ENCODE measurements around the gene FMOD. TPM values are rescaled to one million over a fixed set of nuclear protein-coding genes. Genes with fewer than 3 reads are reported as not detected.

Gene FMOD
- total and polyA plus RNA-seq, 5 donors, result 35.9 to 91.6 (median 60.2) TPM

- DNase-seq (no peak), ATAC-seq (no peak)
- no peak overlapping the region for H3K4me3 ChIP-seq (ENCODE audit: low read length)
- H3K27me3 ChIP-seq (ENCODE audit: control insufficient read depth, insufficient read depth), result no peaks in the 10 kb centered on the region
- no peak overlapping the region for H3K27ac ChIP-seq (ENCODE audit: low read length)
- H3K4me1 ChIP-seq (ENCODE audit: control insufficient read depth, insufficient read depth, low read length), result peaks cover 6% of the 10 kb centered on the region
- 77% methylated on average over 6 of the region's 6 CpGs for WGBS
- intact Hi-C loops (cut with DNase I), result loop anchor here in 3 of 4 donors (5.0 to 10.0 kb wide), 3 partner anchors 73 to 343 kb away; partner anchors contain the start of gene OPTC (in 1 of the 3)
- H3K9me3 ChIP-seq (ENCODE audit: control insufficient read depth, low read length), result no peaks in the 10 kb centered on the region
These were observed 11.2 kb upstream of the FMOD start for GRCh38 chr1:203361945-203362719.

- Histone ChIP-seq H3K4me1 (ENCODE audit: control insufficient read depth, insufficient read depth, low read length) (peaks cover 6% of the 10 kb centered on the region), H3K27me3 (ENCODE audit: control insufficient read depth, insufficient read depth) (no peaks in the 10 kb centered on the region), H3K27ac (ENCODE audit: low read length) (no peak overlapping the region), H3K9me3 (ENCODE audit: control insufficient read depth, low read length) (no peaks in the 10 kb centered on the region), H3K4me3 (ENCODE audit: low read length) (no peak overlapping the region)
- intact Hi-C loops (cut with DNase I), result loop anchor here in 3 of 4 donors (5.0 to 10.0 kb wide), 3 partner anchors 74 to 344 kb away; partner anchors contain the start of gene OPTC (in 1 of the 3)
- WGBS, result 87% methylated on average over 10 of the region's 10 CpGs
- DNase-seq, result no peak
- ATAC-seq, result no peak
These were observed 9.7 kb upstream of the FMOD start for GRCh38 chr1:203360547-203361185.

- no peaks in the 10 kb centered on the region for H3K9me3 ChIP-seq (ENCODE audit: control insufficient read depth, low read length)
- H3K4me3 ChIP-seq (ENCODE audit: low read length), result no peak overlapping the region
- intact Hi-C loops (cut with DNase I), result no loop called here
- H3K4me1 ChIP-seq (ENCODE audit: control insufficient read depth, insufficient read depth, low read length), result peaks cover 7% of the 10 kb centered on the region
- ATAC-seq (no peak), DNase-seq (peak in 2 of 3 donors; percentile 52 to 81)
- H3K27me3 ChIP-seq (ENCODE audit: control insufficient read depth, insufficient read depth), result no peaks in the 10 kb centered on the region
- H3K27ac ChIP-seq (ENCODE audit: low read length), result no peak overlapping the region
These were observed 8.2 kb upstream of the FMOD start for GRCh38 chr1:203359010-203359571.

DNA sequence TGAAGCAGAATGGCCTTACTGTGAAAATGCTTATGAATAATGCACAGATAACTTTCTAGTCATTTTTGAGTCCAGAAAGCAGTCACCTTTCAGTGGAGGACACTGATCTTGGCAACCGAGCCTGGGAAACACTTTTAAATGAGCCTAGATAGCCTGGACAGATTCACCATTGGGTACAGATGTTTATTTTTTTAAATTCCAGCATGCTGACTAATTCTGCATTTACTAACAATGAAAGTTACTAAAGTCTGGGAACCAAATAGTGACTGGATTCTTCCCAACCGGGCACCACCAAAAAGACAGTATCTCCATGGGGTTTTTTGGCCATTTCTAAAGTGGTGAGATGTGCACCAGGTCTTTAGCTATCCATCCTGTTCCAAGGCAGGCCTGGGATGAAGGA is 3.3 kb upstream of the FMOD start:
- intact Hi-C loops (cut with DNase I), result loop anchor here in 1 of 4 donors (5.0 kb wide), 1 partner anchor 123 kb away; the partner anchor contains the start of gene PRELP
- Histone ChIP-seq H3K4me3 (ENCODE audit: low read length) (no peak overlapping the region), H3K27ac (ENCODE audit: low read length) (peak overlapping the region; percentile 38), H3K27me3 (ENCODE audit: control insufficient read depth, insufficient read depth) (no peaks in the 10 kb centered on the region), H3K9me3 (ENCODE audit: control insufficient read depth, low read length) (no peaks in the 10 kb centered on the region), H3K4me1 (ENCODE audit: control insufficient read depth, insufficient read depth, low read length) (peaks cover 9% of the 10 kb centered on the region)
- 60% methylated on average over 2 of the region's 2 CpGs for WGBS
- ATAC-seq (no peak), DNase-seq (no peak)

- Histone ChIP-seq H3K9me3 (ENCODE audit: control insufficient read depth, low read length) (no peaks in the 10 kb centered on the region), H3K4me1 (ENCODE audit: control insufficient read depth, insufficient read depth, low read length) (peaks cover 9% of the 10 kb centered on the region), H3K27ac (ENCODE audit: low read length) (no peak overlapping the region), H3K27me3 (ENCODE audit: control insufficient read depth, insufficient read depth) (no peaks in the 10 kb centered on the region), H3K4me3 (ENCODE audit: low read length) (no peak overlapping the region)
- intact Hi-C loops (cut with DNase I), result loop anchor here in 1 of 4 donors (5.0 kb wide), 1 partner anchor 124 kb away; the partner anchor contains the start of gene PRELP
- no peak for DNase-seq
- WGBS, result 74% methylated on average over 8 of the region's 8 CpGs
- no peak for ATAC-seq
These were observed 2.6 kb upstream of the FMOD start for GRCh38 chr1:203353486-203353885.

GRCh38 chr1:203349773-203350524 is 973 bp downstream of the FMOD start:
- no peak for DNase-seq
- ATAC-seq, result peak; percentile 20 to 55
- peaks cover 9% of the 10 kb centered on the region for H3K4me1 ChIP-seq (ENCODE audit: control insufficient read depth, insufficient read depth, low read length)
- 73% methylated on average over 4 of the region's 4 CpGs for WGBS
- peak overlapping the region; percentile 35 for H3K4me3 ChIP-seq (ENCODE audit: low read length)
- H3K27me3 ChIP-seq (ENCODE audit: control insufficient read depth, insufficient read depth), result no peaks in the 10 kb centered on the region
- intact Hi-C loops (cut with DNase I), result loop anchor here in 1 of 4 donors (5.0 kb wide), 1 partner anchor 127 kb away; the partner anchor contains the start of gene PRELP
- H3K27ac ChIP-seq (ENCODE audit: low read length), result no peak overlapping the region
- H3K9me3 ChIP-seq (ENCODE audit: control insufficient read depth, low read length), result no peaks in the 10 kb centered on the region

DNA sequence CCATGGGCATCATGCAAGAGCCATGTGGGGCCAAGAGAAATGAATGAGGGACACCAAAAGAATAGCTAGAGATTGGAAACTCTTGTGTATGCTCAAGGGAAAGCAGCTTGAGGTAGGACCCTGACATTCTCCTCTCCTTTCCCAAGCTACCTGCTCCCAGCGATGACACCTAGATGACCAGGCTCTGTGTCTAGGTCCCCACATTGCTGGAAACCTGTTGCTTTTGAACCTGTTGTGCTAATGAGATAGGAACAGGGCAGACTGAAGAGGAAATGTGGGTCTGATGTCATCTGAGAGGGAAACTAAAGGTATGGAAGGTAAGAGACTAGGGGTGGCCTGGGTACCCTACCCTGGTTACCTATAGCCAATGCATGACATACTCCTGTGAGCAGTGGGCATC is 1.8 kb downstream of the FMOD start:
- Histone ChIP-seq H3K9me3 (ENCODE audit: control insufficient read depth, low read length) (no peaks in the 10 kb centered on the region), H3K4me1 (ENCODE audit: control insufficient read depth, insufficient read depth, low read length) (peaks cover 4% of the 10 kb centered on the region), H3K27ac (ENCODE audit: low read length) (no peak overlapping the region), H3K4me3 (ENCODE audit: low read length) (no peak overlapping the region), H3K27me3 (ENCODE audit: control insufficient read depth, insufficient read depth) (no peaks in the 10 kb centered on the region)
- intact Hi-C loops (cut with DNase I), result no loop called here
- ATAC-seq (no peak), DNase-seq (no peak)
- WGBS, result 100% methylated on average over 1 of the region's 1 CpG

DNA sequence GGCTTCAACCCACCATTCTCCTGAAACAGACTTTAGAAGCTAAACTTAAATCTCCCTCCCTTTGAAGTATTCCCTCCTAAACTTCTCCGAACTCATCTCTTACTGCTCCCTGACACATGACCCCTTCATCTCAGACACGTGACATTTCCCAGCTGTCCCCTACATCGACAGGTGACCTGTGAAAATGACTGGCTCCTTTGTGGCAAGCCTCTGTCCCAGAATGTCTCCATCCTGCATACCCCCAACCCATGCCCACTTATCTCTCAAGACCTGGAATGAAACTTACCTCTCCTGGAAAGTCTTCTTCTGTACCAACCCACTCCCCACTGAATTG is 4.2 kb downstream of the FMOD start:
- H3K27ac ChIP-seq (ENCODE audit: low read length), result no peak overlapping the region
- no peak for ATAC-seq
- 89% methylated on average over 3 of the region's 3 CpGs for WGBS
- DNase-seq, result no peak
- no peaks in the 10 kb centered on the region for H3K27me3 ChIP-seq (ENCODE audit: control insufficient read depth, insufficient read depth)
- intact Hi-C loops (cut with DNase I), result loop anchor here in 1 of 4 donors (2.0 kb wide), 1 partner anchor 134 kb away; no protein-coding TSS in a partner anchor
- H3K4me1 ChIP-seq (ENCODE audit: control insufficient read depth, insufficient read depth, low read length), result peaks cover 4% of the 10 kb centered on the region
- H3K9me3 ChIP-seq (ENCODE audit: control insufficient read depth, low read length), result no peaks in the 10 kb centered on the region
- H3K4me3 ChIP-seq (ENCODE audit: low read length), result no peak overlapping the region

- DNase-seq (no peak), ATAC-seq (no peak)
- intact Hi-C loops (cut with DNase I), result loop anchor here in 1 of 4 donors (2.0 kb wide), 1 partner anchor 135 kb away; no protein-coding TSS in a partner anchor
- H3K9me3 ChIP-seq (ENCODE audit: control insufficient read depth, low read length), result no peaks in the 10 kb centered on the region
- 66% methylated on average over 7 of the region's 7 CpGs for WGBS
- peak overlapping the region; percentile 25 for H3K27ac ChIP-seq (ENCODE audit: low read length)
- no peaks in the 10 kb centered on the region for H3K27me3 ChIP-seq (ENCODE audit: control insufficient read depth, insufficient read depth)
- peaks cover 4% of the 10 kb centered on the region for H3K4me1 ChIP-seq (ENCODE audit: control insufficient read depth, insufficient read depth, low read length)
- no peak overlapping the region for H3K4me3 ChIP-seq (ENCODE audit: low read length)
These were observed 4.7 kb downstream of the FMOD start for GRCh38 chr1:203346060-203346768.

Data from right cardiac atrium (tissue), 5 donors.